ENCODE measurements around the gene MPPED2. TPM values are rescaled to one million over a fixed set of nuclear protein-coding genes. Genes with fewer than 3 reads are reported as not detected.

Gene MPPED2
- total and polyA plus RNA-seq, 10 of the 15 experiments (the other 5 are each of a cell fraction or from before 2014, with no cell fraction given) = not detected

GRCh38 chr11:30550022-30550542 is 36.1 kb downstream of the MPPED2 start (continued):
- TF ChIP-seq CTCF (IDR thresholded peaks at IDR 0.05 in 2 of 3, conservative IDR thresholded peaks at IDR 0.05 in 1 of 3; ENCODE audit: control insufficient read depth in 2 of 3, extremely low read depth in 1 of 3, insufficient read depth in 1 of 3, low read depth in 3 of 3, low read length in 3 of 3) (no peak), ATF7 (IDR thresholded peaks at IDR 0.05; ENCODE audit: low read depth) (no peak)

GRCh38 chr11:30549565-30549964 is 36.6 kb downstream of the MPPED2 start:
- ATAC-seq (no peak), FAIRE-seq (no peak), DNase-seq (ENCODE audit: low read depth, low spot score) (no peak)
- no TSS peak for BruUV-seq (replicated peaks)
- Histone ChIP-seq H3K4me3 (no peak overlapping the region), H3K36me3 (ENCODE audit: control insufficient read depth in 2 of 2, insufficient read depth in 2 of 2, low read length in 1 of 2) (no peaks in the 10 kb centered on the region), H3K27me3 (replicated peaks in 1 of 2; ENCODE audit: control insufficient read depth in 2 of 2, insufficient read depth in 2 of 2, low read length in 1 of 2) (no peaks in the 10 kb centered on the region), H2AFZ (ENCODE audit: control insufficient read depth, low read depth, low read length) (no peak overlapping the region), H3K4me2 (ENCODE audit: control insufficient read depth, insufficient read depth) (no peak overlapping the region), H4K20me1 (ENCODE audit: control insufficient read depth, insufficient read depth) (no peaks in the 10 kb centered on the region), H3K9me3 (replicated peaks; ENCODE audit: control insufficient read depth, insufficient read depth, low read length) (no peaks in the 10 kb centered on the region), H3K9ac (ENCODE audit: control insufficient read depth, insufficient read depth, low read length) (no peak overlapping the region), H3K27ac (ENCODE audit: control insufficient read depth, insufficient read depth) (no peak overlapping the region), H3K4me1 (ENCODE audit: control insufficient read depth, insufficient read depth, low read length) (no peaks in the 10 kb centered on the region), H3K79me2 (ENCODE audit: control insufficient read depth, insufficient read depth, low read length) (no peaks in the 10 kb centered on the region)
- no peak for TF ChIP-seq SP1 (IDR thresholded peaks at IDR 0.05; ENCODE audit: low read depth, low read length)
- TF ChIP-seq SIN3A (IDR thresholded peaks at IDR 0.05; ENCODE audit: low read depth, low read length) = no peak
- TF ChIP-seq RAD21 (IDR thresholded peaks at IDR 0.05; ENCODE audit: insufficient read depth, low read depth, low read length) = no peak
- TF ChIP-seq TARDBP (IDR thresholded peaks at IDR 0.05; ENCODE audit: borderline replicate concordance) = no peak
- TF ChIP-seq ZNF274 (IDR thresholded peaks at IDR 0.05; ENCODE audit: insufficient read depth, insufficient read length) = no peak
- TF ChIP-seq ZNF207 (IDR thresholded peaks at IDR 0.05; ENCODE audit: borderline replicate concordance) = no peak
- TF ChIP-seq MYC (IDR thresholded peaks at IDR 0.05; ENCODE audit: insufficient read depth, insufficient read length, insufficient replicate concordance, low read length, severe bottlenecking) = no peak
- TF ChIP-seq NR2C1 (IDR thresholded peaks at IDR 0.05) = no peak
- no peak for TF ChIP-seq MAX (IDR thresholded peaks at IDR 0.05; ENCODE audit: low read depth, low read length)
- no peak for TF ChIP-seq BMI1 (IDR thresholded peaks at IDR 0.05; ENCODE audit: borderline replicate concordance)
- no peak for TF ChIP-seq JUND (IDR thresholded peaks at IDR 0.05; ENCODE audit: low read depth, low read length)
- no peak for TF ChIP-seq TCF12 (IDR thresholded peaks at IDR 0.05; ENCODE audit: low read depth, low read length)
- no peak for TF ChIP-seq ESRRA (IDR thresholded peaks at IDR 0.05; ENCODE audit: low read length)
- no peak for TF ChIP-seq ZBTB33 (IDR thresholded peaks at IDR 0.05)
- no peak for TF ChIP-seq HDAC2 (IDR thresholded peaks at IDR 0.05)
- TF ChIP-seq ETV6 (conservative IDR thresholded peaks at IDR 0.05 in 1 of 2, IDR thresholded peaks at IDR 0.05 in 1 of 2; ENCODE audit: borderline replicate concordance in 1 of 2, low read depth in 1 of 2) = no peak
- no peak for TF ChIP-seq HCFC1 (IDR thresholded peaks at IDR 0.05; ENCODE audit: low read length)
- CTCF ChIA-PET = no interaction called here
- POLR2A ChIA-PET = no interaction called here
- intact Hi-C loops (cut with micrococcal nuclease; ENCODE audit: unreplicated experiment) (no loop called here), in situ Hi-C loops (cut with MboI) (no loop called here)
- RAD21 ChIA-PET (ENCODE audit: unreplicated experiment) = no interaction called here
- WGBS (ENCODE audit: insufficient coverage, insufficient replicate concordance, low lambda C conversion rate, missing lambda C conversion rate) = 55% methylated on average over 4 of the region's 4 CpGs
- SMC1A ChIA-PET (ENCODE audit: uncharacterized antibody, unreplicated experiment) = no interaction called here

Data from GM12878 (cell line).